PC-3 (cell line): ENCODE data around the gene NR2C2. TPM values are rescaled to one million over a fixed set of nuclear protein-coding genes. Genes with fewer than 3 reads are reported as not detected.

ENCODE experiments used
- ATAC-seq: fragments of 200-7000 bp; cut with Tn5 transposase; 2 replicates; pipeline ENCODE4 v1.9.1; 2020; ENCODE audit warnings: mild to moderate bottlenecking, moderate library complexity
- BruUV-seq: library from RNA; stranded (reverse); fragments of 400-500 nt; replicated peaks from 2 replicates; lab custom pipeline; 2021; lab: Mats Ljungman, UMichigan
- CTCF ChIA-PET: fragments of 300-600 bp; sonication (Branson Sonifier 250); formaldehyde crosslinking; loops from one replicate; lab custom pipeline; 2022; ENCODE audit warnings: antibody characterized with exemption; lab: Charles Lee
- POLR2A ChIA-PET: fragments of 300-600 bp; sonication (Branson Sonifier 250); formaldehyde crosslinking; loops from one replicate; lab custom pipeline; 2022; ENCODE audit warnings: antibody characterized with exemption; ENCODE audit not compliant: unreplicated experiment; lab: Charles Lee
- DNase-seq: peaks from one replicate; pipeline ENCODE4 v3.0.0-alpha.2; 2015
- H2AFZ ChIP-seq: fragments of 300-600 bp; sonication (generic); 2 replicates; pipeline ENCODE4 v1.6.0; 2016; ENCODE audit warnings: antibody characterized with exemption, low read length
- H3F3A ChIP-seq: fragments of 300-600 bp; sonication (generic); one replicate; pipeline ENCODE4 v1.6.0; 2017; ENCODE audit warnings: antibody characterized with exemption, low read length, control low read depth, mild to moderate bottlenecking; ENCODE audit not compliant: unreplicated experiment
- H3K27ac ChIP-seq: fragments of 300-600 bp; sonication (generic); 2 replicates; pipeline ENCODE4 v1.5.1; 2016; ENCODE audit warnings: mild to moderate bottlenecking, low read length
- H3K27me3 ChIP-seq: fragments of 300-600 bp; sonication (generic); 2 replicates; pipeline ENCODE4 v1.6.1; 2016; ENCODE audit warnings: low read length, mixed read lengths
- H3K36me3 ChIP-seq: fragments of 300-600 bp; sonication (generic); 2 replicates; pipeline ENCODE4 v1.6.1; 2016; ENCODE audit warnings: low read depth, mixed run types, low read length, mixed read lengths
- H3K4me1 ChIP-seq: fragments of 300-600 bp; sonication (generic); 2 replicates; pipeline ENCODE4 v1.5.1; 2016; ENCODE audit warnings: low read length; ENCODE audit not compliant: insufficient read depth
- H3K4me2 ChIP-seq: fragments of 300-600 bp; sonication (generic); 2 replicates; pipeline ENCODE4 v1.6.0; 2016; ENCODE audit warnings: low read length
- H3K4me3 ChIP-seq: fragments of 300-600 bp; sonication (generic); 2 replicates; pipeline ENCODE4 v1.5.1; 2016; ENCODE audit warnings: mild to moderate bottlenecking, low read length, mixed read lengths
- H3K79me2 ChIP-seq: fragments of 300-600 bp; sonication (generic); 2 replicates; pipeline ENCODE4 v1.6.1; 2017; ENCODE audit warnings: low read length, mixed read lengths
- H3K9ac ChIP-seq: fragments of 300-600 bp; sonication (generic); 2 replicates; pipeline ENCODE4 v1.6.0; 2016; ENCODE audit warnings: mild to moderate bottlenecking, low read length
- H3K9me2 ChIP-seq: fragments of 300-600 bp; sonication (generic); replicated peaks from 2 replicates; pipeline ENCODE4 v1.6.1; 2016; ENCODE audit warnings: mixed run types, low read length, mixed read lengths
- H3K9me3 ChIP-seq: fragments of 300-600 bp; sonication (generic); 2 replicates; pipeline ENCODE4 v1.6.1; 2016; ENCODE audit warnings: low read length, mixed read lengths
- H4K20me1 ChIP-seq: fragments of 300-600 bp; sonication (generic); 2 replicates; pipeline ENCODE4 v1.6.1; 2016; ENCODE audit warnings: low read length, mixed read lengths
- EZH2 ChIP-seq: fragments of 300-600 bp; sonication (generic); IDR thresholded peaks from one replicate; pipeline ENCODE4 v1.6.1; 2017; ENCODE audit warnings: antibody characterized with exemption, mild to moderate bottlenecking, low read length; ENCODE audit not compliant: unreplicated experiment
- EZH2phosphoT487 ChIP-seq: fragments of 300-600 bp; sonication (generic); IDR thresholded peaks from 2 replicates; pipeline ENCODE4 v1.6.1; 2018; ENCODE audit warnings: mild to moderate bottlenecking, antibody characterized with exemption, low read length, borderline replicate concordance
- intact Hi-C: fragments of 100-400 bp; cut with micrococcal nuclease; formaldehyde crosslinking; loops from 2 replicates; pipeline ENCODE4 v1.9.0; 2023
- total RNA-seq: library from RNA; depleted of rRNA; stranded (reverse); fragments of >200 nt; gene quantifications from 2 replicates; pipeline ENCODE4 v1.2.3, GENCODE V29; 2014
- TF ChIP-seq, protein P1 (sequence below): fragments of 300-600 bp; sonication (generic); conservative IDR thresholded peaks from 2 replicates; pipeline ENCODE4 v1.5.1; 2017; ENCODE audit warnings: antibody characterized with exemption, low read depth, mild to moderate bottlenecking, low read length

The NR2C2 gene
- total RNA-seq, 1 experiment from 2014 or later, result 21.9 TPM

DNA sequence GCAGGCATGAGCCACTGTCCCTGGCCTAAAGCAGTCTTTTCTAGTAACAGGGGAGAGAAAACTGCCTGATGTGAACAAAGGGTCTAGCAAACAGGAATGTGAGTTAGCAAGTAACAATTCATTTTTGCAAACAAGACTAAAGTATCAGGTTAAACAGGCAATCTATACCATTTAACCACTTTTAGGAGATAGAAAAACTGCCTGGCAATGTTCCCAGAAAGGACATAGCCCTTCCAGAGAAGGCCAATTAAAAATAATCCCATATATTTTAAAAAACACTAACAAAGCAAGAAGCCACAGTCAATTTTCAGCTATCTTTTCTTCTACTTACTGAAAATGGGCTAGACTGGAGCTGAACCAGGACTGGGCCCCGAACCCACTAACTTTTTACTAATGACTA is 145.3 kb downstream of the NR2C2 start:
- peaks cover 47% of the 10 kb centered on the region for H3K36me3 ChIP-seq
- CTCF ChIA-PET, result no interaction called here

DNA sequence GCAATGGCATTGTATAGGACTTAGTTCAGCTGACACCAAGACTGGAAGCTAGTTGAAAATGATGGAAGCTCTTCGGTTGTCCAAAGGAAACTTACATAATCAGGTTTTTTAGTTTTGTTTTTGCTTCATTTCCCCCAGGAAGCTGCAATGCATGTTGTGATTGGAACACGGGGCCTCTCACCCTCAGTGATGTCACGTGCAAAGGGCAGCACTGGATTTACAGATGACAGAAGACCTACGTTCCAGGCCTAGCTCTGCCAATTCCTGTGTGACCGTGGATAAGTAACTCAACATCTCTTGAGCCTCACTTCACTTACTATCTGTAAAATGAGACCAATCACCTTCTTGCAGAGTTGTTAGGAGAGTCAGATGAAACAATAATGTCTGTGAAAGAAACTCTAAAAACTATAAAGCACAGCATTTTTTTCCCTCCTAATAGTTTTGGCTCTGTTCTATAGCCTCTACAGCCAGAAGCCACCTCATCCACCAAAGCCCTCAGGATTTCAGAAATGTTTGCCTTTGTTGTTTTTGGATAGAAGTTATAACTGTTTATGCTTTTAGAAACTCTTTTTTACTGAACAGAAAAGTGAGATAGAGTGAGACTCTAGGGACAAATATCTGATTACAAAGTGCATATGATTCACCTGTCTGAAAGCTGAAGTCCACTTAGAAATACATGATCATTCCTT is 146.9 kb downstream of the NR2C2 start:
- ChIA-PET POLR2A (interaction anchor here (0.6 kb wide), 1 partner anchor 111 kb away, joined by 5 read pairs; the partner anchor contains the start of gene CAPN7), CTCF (no interaction called here)
- H3K4me3 ChIP-seq, result no peak overlapping the region
- DNase-seq, result no peak
- H3K4me1 ChIP-seq, result peaks cover 8% of the 10 kb centered on the region
- H4K20me1 ChIP-seq, result no peaks in the 10 kb centered on the region
- intact Hi-C loops, result no loop called here
- no peaks in the 10 kb centered on the region for H3K9me3 ChIP-seq
- H3K79me2 ChIP-seq, result peaks cover 30% of the 10 kb centered on the region
- no peaks in the 10 kb centered on the region for H3K9me2 ChIP-seq
- H3K27ac ChIP-seq, result no peak overlapping the region
- no peak overlapping the region for H2AFZ ChIP-seq
- H3F3A ChIP-seq, result no peaks in the 10 kb centered on the region
- no peak for ATAC-seq
- no peaks in the 10 kb centered on the region for H3K27me3 ChIP-seq
- no TSS peak for BruUV-seq
- no peak overlapping the region for H3K4me2 ChIP-seq
- no peak overlapping the region for H3K9ac ChIP-seq
- peaks cover 38% of the 10 kb centered on the region for H3K36me3 ChIP-seq
- TF ChIP-seq EZH2phosphoT487 (no peak), EZH2 (no peak)
- TF ChIP-seq, protein P1, sequence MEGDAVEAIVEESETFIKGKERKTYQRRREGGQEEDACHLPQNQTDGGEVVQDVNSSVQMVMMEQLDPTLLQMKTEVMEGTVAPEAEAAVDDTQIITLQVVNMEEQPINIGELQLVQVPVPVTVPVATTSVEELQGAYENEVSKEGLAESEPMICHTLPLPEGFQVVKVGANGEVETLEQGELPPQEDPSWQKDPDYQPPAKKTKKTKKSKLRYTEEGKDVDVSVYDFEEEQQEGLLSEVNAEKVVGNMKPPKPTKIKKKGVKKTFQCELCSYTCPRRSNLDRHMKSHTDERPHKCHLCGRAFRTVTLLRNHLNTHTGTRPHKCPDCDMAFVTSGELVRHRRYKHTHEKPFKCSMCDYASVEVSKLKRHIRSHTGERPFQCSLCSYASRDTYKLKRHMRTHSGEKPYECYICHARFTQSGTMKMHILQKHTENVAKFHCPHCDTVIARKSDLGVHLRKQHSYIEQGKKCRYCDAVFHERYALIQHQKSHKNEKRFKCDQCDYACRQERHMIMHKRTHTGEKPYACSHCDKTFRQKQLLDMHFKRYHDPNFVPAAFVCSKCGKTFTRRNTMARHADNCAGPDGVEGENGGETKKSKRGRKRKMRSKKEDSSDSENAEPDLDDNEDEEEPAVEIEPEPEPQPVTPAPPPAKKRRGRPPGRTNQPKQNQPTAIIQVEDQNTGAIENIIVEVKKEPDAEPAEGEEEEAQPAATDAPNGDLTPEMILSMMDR, result no peak

More for the DNA sequence above, 145.3 kb downstream of the NR2C2 start:
- Histone ChIP-seq H3K9me2 (no peaks in the 10 kb centered on the region), H3K4me3 (no peak overlapping the region), H3K9me3 (no peaks in the 10 kb centered on the region), H2AFZ (no peak overlapping the region), H3F3A (no peaks in the 10 kb centered on the region), H3K4me2 (no peak overlapping the region), H3K79me2 (peaks cover 17% of the 10 kb centered on the region), H3K27ac (no peak overlapping the region), H3K9ac (no peak overlapping the region), H3K27me3 (no peaks in the 10 kb centered on the region), H4K20me1 (no peaks in the 10 kb centered on the region), H3K4me1 (peaks cover 3% of the 10 kb centered on the region; the same call in 1 of the 2 replicates)
- no TSS peak for BruUV-seq
- POLR2A ChIA-PET, result interaction anchor here (0.6 kb wide), 1 partner anchor 29 kb away, joined by 3 read pairs; no protein-coding TSS in a partner anchor
- DNase-seq (no peak), ATAC-seq (no peak; the same call in 1 of the 2 replicates)
- intact Hi-C loops, result no loop called here
- TF ChIP-seq EZH2phosphoT487 (no peak), EZH2 (no peak)
- TF ChIP-seq, protein P1, result no peak

DNA sequence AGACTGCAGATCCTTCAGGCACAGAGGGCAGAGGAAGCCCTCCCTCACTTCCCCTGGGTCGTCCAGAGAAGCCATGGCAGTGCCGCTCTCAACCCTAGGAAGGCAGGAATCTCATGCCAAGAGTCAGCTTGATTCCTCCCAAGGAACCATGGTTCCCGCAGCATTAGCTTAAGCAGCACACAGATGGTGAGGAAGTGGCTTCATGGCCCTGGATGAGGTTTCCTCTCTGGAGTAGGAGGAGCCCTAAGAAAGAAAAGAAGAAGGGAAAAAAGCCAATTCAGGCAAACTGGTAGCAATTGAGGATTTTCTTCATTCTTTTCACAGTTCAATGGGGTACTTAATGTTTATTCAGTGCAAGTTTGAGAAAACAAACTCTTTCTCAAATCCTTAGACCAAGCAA is 148.7 kb downstream of the NR2C2 start:
- TF ChIP-seq, protein P1, result no peak
- TF ChIP-seq EZH2phosphoT487 (no peak), EZH2 (no peak)
- BruUV-seq, result TSS peak; percentile 11
- H3K27ac ChIP-seq, result no peak overlapping the region
- peaks cover 30% of the 10 kb centered on the region for H3K79me2 ChIP-seq
- peaks cover 28% of the 10 kb centered on the region for H3K36me3 ChIP-seq
- H3K4me3 ChIP-seq, result no peak overlapping the region
- CTCF ChIA-PET, result no interaction called here
- no peaks in the 10 kb centered on the region for H3K9me2 ChIP-seq
- H2AFZ ChIP-seq, result no peak overlapping the region
- no peak overlapping the region for H3K9ac ChIP-seq
- ATAC-seq, result no peak
- no peaks in the 10 kb centered on the region for H4K20me1 ChIP-seq
- H3F3A ChIP-seq, result no peaks in the 10 kb centered on the region
- no peaks in the 10 kb centered on the region for H3K27me3 ChIP-seq
- DNase-seq, result no peak
- no peak overlapping the region for H3K4me2 ChIP-seq
- peaks cover 14% of the 10 kb centered on the region for H3K4me1 ChIP-seq
- POLR2A ChIA-PET, result no interaction called here
- no peaks in the 10 kb centered on the region for H3K9me3 ChIP-seq
- intact Hi-C loops, result no loop called here
